ENCODE results near the gene APBB2. TPM values are rescaled to one million over a fixed set of nuclear protein-coding genes. Genes with fewer than 3 reads are reported as not detected.
A peak's percentile ranks its signal among the peaks of the same experiment; 100 is the strongest.
"Not testable (repeated sequence)": the region's sequence is repeated elsewhere in the genome, so short reads cannot be mapped to it uniquely, and the experiment has no call there.

The APBB2 gene
- total and polyA plus RNA-seq, 2 donors (not counting 1 experiment from before 2014, with no cell fraction given), result 4.4 to 15.8 TPM

GRCh38 chr4:40923316-40924095 is 290.8 kb downstream of the APBB2 start:
- CTCF ChIA-PET, result interaction anchor here (0.6 to 5.8 kb wide), 8 partner anchors 11 to 1682 kb away, joined by 3 to 53 read pairs (median 13); no protein-coding TSS in a partner anchor

GRCh38 chr4:40919976-40920375 is 294.4 kb downstream of the APBB2 start:
- H3K4me2 ChIP-seq (replicated peaks; ENCODE audit: low read depth, low read length, poor library complexity, severe bottlenecking); H3K4me1 Mint-ChIP-seq; H3K9me3 Mint-ChIP-seq (ENCODE audit: insufficient read depth); ATAC-seq (ENCODE audit: low read depth); intact Hi-C loops (cut with micrococcal nuclease); H3K27ac ChIP-seq (ENCODE audit: low read length in 2 of 2); H3K9ac ChIP-seq (ENCODE audit: low read length); H4K20me1 ChIP-seq (ENCODE audit: control insufficient read depth, insufficient read depth, low read length, poor library complexity, severe bottlenecking); H3K27me3 Mint-ChIP-seq; H2AFZ ChIP-seq (ENCODE audit: insufficient read depth, low read depth, low read length, poor library complexity, severe bottlenecking); POLR2A ChIA-PET; H3K4me3 Mint-ChIP-seq; H3K27ac Mint-ChIP-seq; DNase-seq; H3K36me3 ChIP-seq (replicated peaks in 1 of 2; ENCODE audit: control extremely low read depth in 1 of 2, control insufficient read depth in 1 of 2, extremely low read depth in 1 of 2, insufficient read depth in 2 of 2, low read length in 1 of 2); H3K4me3 ChIP-seq (ENCODE audit: control extremely low read depth in 1 of 5, extremely low read depth in 1 of 5, insufficient read depth in 1 of 5, low read depth in 2 of 5, low read length in 4 of 5); H3K4me1 ChIP-seq (ENCODE audit: control insufficient read depth in 2 of 2, insufficient read depth in 2 of 2, low read length in 2 of 2); H3K79me2 ChIP-seq (ENCODE audit: control insufficient read depth, insufficient read depth, low read length); H3K27me3 ChIP-seq (replicated peaks in 1 of 4; ENCODE audit: control extremely low read depth in 1 of 4, control insufficient read depth in 3 of 4, insufficient read depth in 4 of 4, low read length in 3 of 4); H3K9me3 ChIP-seq (ENCODE audit: control extremely low read depth in 1 of 3, control insufficient read depth in 2 of 3, insufficient read depth in 1 of 3, low read length in 2 of 3): not testable (repeated sequence)
- CTCF ChIA-PET, result interaction anchor here (1.0 to 2.4 kb wide), 2 partner anchors 16 to 23 kb away, joined by 3 to 7 read pairs; no protein-coding TSS in a partner anchor
- WGBS (ENCODE audit: insufficient coverage), result 83% methylated on average over 1 of the region's 6 CpGs

More at GRCh38 chr4:40923316-40924095, 290.8 kb downstream of the APBB2 start:
- H3K4me3 Mint-ChIP-seq, result no peak overlapping the region
- Histone ChIP-seq H3K4me1 (ENCODE audit: control insufficient read depth in 2 of 2, insufficient read depth in 2 of 2, low read length in 2 of 2) (peaks cover 0 to 3% of the 10 kb centered on the region in 2 donors), H3K79me2 (ENCODE audit: control insufficient read depth, insufficient read depth, low read length) (no peaks in the 10 kb centered on the region), H3K36me3 (replicated peaks in 1 of 2; ENCODE audit: control extremely low read depth in 1 of 2, control insufficient read depth in 1 of 2, extremely low read depth in 1 of 2, insufficient read depth in 2 of 2, low read length in 1 of 2) (no peaks in the 10 kb centered on the region), H3K4me3 (ENCODE audit: control extremely low read depth in 1 of 5, extremely low read depth in 1 of 5, insufficient read depth in 1 of 5, low read depth in 2 of 5, low read length in 4 of 5) (no peak overlapping the region), H3K9ac (ENCODE audit: low read length) (no peak overlapping the region), H4K20me1 (ENCODE audit: control insufficient read depth, insufficient read depth, low read length, poor library complexity, severe bottlenecking) (no peaks in the 10 kb centered on the region), H3K4me2 (replicated peaks; ENCODE audit: low read depth, low read length, poor library complexity, severe bottlenecking) (no peak overlapping the region), H3K27me3 (replicated peaks in 1 of 4; ENCODE audit: control extremely low read depth in 1 of 4, control insufficient read depth in 3 of 4, insufficient read depth in 4 of 4, low read length in 3 of 4) (no peaks in the 10 kb centered on the region), H3K27ac (ENCODE audit: low read length in 2 of 2) (no peak overlapping the region), H3K9me3 (ENCODE audit: control extremely low read depth in 1 of 3, control insufficient read depth in 2 of 3, insufficient read depth in 1 of 3, low read length in 2 of 3) (no peaks in the 10 kb centered on the region), H2AFZ (ENCODE audit: insufficient read depth, low read depth, low read length, poor library complexity, severe bottlenecking) (peak overlapping the region; percentile 89)
- POLR2A ChIA-PET, result no interaction called here
- ATAC-seq (ENCODE audit: low read depth) (no peak), DNase-seq (no peak)
- TF ChIP-seq EZH2 (IDR thresholded peaks at IDR 0.05; ENCODE audit: borderline replicate concordance, insufficient read depth, low read depth, low read length, poor library complexity, severe bottlenecking) (no peak), CTCF (IDR thresholded peaks at IDR 0.05) (no peak)
- intact Hi-C loops (cut with micrococcal nuclease), result loop anchor here (1.0 kb wide), 1 partner anchor 186 kb away; no protein-coding TSS in a partner anchor
- H3K9me3 Mint-ChIP-seq (ENCODE audit: insufficient read depth), result no peaks in the 10 kb centered on the region
- WGBS (ENCODE audit: insufficient coverage), result 94% methylated on average over 14 of the region's 19 CpGs
- H3K27me3 Mint-ChIP-seq, result peaks cover 7% of the 10 kb centered on the region
- H3K4me1 Mint-ChIP-seq, result peaks cover 3% of the 10 kb centered on the region
- no peak overlapping the region for H3K27ac Mint-ChIP-seq
